ENCODE measurements around the gene RNASET2. TPM values are rescaled to one million over a fixed set of nuclear protein-coding genes. Genes with fewer than 3 reads are reported as not detected.

RNASET2 gene
- total and polyA plus RNA-seq, 10 of the 15 experiments (the other 5 are each of a cell fraction or from before 2014, with no cell fraction given): 5.5 to 225 (median 50.2) TPM

DNA sequence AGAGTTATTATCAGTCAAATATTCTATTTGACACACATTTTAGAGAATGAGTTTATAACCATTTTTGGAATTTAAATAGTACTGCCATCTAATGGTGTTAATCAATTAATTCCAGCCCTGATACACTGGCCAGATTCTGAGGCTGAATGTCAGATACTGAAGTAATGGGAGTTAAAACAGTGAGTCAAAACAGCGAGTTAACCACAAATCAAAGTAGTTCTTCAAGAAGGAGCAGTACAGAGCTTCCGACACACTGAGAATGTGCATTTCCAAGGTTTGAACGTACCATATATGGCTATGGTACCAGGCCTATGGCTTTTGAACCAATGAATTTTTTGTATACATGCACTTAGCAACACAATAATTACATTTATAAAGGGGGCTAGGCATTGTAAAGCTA, 31.6 kb upstream of the RNASET2 start:
- no peak for ATAC-seq
- WGBS (ENCODE audit: insufficient coverage, insufficient replicate concordance, low lambda C conversion rate, missing lambda C conversion rate): 78% methylated on average over 3 of the region's 3 CpGs
- intact Hi-C loops (cut with micrococcal nuclease; ENCODE audit: unreplicated experiment): loop anchor here (2.0 kb wide), 1 partner anchor 37 kb away; no protein-coding TSS in a partner anchor
- POLR2A ChIA-PET: no interaction called here
- H4K20me1 ChIP-seq (ENCODE audit: control insufficient read depth, insufficient read depth): no peaks in the 10 kb centered on the region
- H3K4me1 ChIP-seq (ENCODE audit: control insufficient read depth, insufficient read depth, low read length): no peaks in the 10 kb centered on the region; the same call in 1 of the 2 replicates
- in situ Hi-C loops (cut with MboI): no loop called here
- no TSS peak for BruUV-seq (replicated peaks)
- SMC1A ChIA-PET (ENCODE audit: uncharacterized antibody, unreplicated experiment): interaction anchor here (1.0 to 4.8 kb wide), 21 partner anchors 9 to 321 kb away, joined by 3 to 85 read pairs (median 8); partner anchors contain the start of gene RNASET2
- H3K79me2 ChIP-seq (ENCODE audit: control insufficient read depth, insufficient read depth, low read length): no peaks in the 10 kb centered on the region; the same call in 1 of the 2 replicates
- TF ChIP-seq KDM1A (IDR thresholded peaks at IDR 0.05; ENCODE audit: borderline replicate concordance) (no peak), BACH1 (IDR thresholded peaks at IDR 0.05; ENCODE audit: borderline replicate concordance) (no peak), NFYB (IDR thresholded peaks at IDR 0.05; ENCODE audit: insufficient read depth, low read depth, low read length) (no peak), SMC3 (IDR thresholded peaks at IDR 0.05; ENCODE audit: borderline replicate concordance, low read length) (no peak)
- TF ChIP-seq, protein P1, sequence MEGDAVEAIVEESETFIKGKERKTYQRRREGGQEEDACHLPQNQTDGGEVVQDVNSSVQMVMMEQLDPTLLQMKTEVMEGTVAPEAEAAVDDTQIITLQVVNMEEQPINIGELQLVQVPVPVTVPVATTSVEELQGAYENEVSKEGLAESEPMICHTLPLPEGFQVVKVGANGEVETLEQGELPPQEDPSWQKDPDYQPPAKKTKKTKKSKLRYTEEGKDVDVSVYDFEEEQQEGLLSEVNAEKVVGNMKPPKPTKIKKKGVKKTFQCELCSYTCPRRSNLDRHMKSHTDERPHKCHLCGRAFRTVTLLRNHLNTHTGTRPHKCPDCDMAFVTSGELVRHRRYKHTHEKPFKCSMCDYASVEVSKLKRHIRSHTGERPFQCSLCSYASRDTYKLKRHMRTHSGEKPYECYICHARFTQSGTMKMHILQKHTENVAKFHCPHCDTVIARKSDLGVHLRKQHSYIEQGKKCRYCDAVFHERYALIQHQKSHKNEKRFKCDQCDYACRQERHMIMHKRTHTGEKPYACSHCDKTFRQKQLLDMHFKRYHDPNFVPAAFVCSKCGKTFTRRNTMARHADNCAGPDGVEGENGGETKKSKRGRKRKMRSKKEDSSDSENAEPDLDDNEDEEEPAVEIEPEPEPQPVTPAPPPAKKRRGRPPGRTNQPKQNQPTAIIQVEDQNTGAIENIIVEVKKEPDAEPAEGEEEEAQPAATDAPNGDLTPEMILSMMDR (IDR thresholded peaks at IDR 0.05 in 2 of 3, conservative IDR thresholded peaks at IDR 0.05 in 1 of 3; ENCODE audit: control insufficient read depth in 2 of 3, extremely low read depth in 1 of 3, insufficient read depth in 1 of 3, low read depth in 3 of 3, low read length in 3 of 3): peak in 1 of 3 experiments; percentile 17; a peak in 1 of 6 replicates
- RAD21 ChIA-PET (ENCODE audit: unreplicated experiment): interaction anchor here (1.1 to 5.1 kb wide), 11 partner anchors 26 to 213 kb away, joined by 3 to 79 read pairs (median 10); partner anchors contain the start of gene RNASET2
- CTCF ChIA-PET: interaction anchor here (0.6 to 4.5 kb wide), 28 partner anchors 9 to 301 kb away, joined by 3 to 139 read pairs (median 10); partner anchors contain the start of gene RNASET2
- FAIRE-seq: no peak
- H3K4me3 ChIP-seq: no peak overlapping the region
- H3K4me2 ChIP-seq (ENCODE audit: control insufficient read depth, insufficient read depth): no peak overlapping the region
- no peak overlapping the region for H3K9ac ChIP-seq (ENCODE audit: control insufficient read depth, insufficient read depth, low read length)
- no peaks in the 10 kb centered on the region for H3K27me3 ChIP-seq (replicated peaks in 1 of 2; ENCODE audit: control insufficient read depth in 2 of 2, insufficient read depth in 2 of 2, low read length in 1 of 2)
- no peaks in the 10 kb centered on the region for H3K9me3 ChIP-seq (replicated peaks; ENCODE audit: control insufficient read depth, insufficient read depth, low read length)
- no peak for DNase-seq (ENCODE audit: low read depth, low spot score)
- no peak overlapping the region for H3K27ac ChIP-seq (ENCODE audit: control insufficient read depth, insufficient read depth)
- no peak overlapping the region for H2AFZ ChIP-seq (ENCODE audit: control insufficient read depth, low read depth, low read length)
- H3K36me3 ChIP-seq (ENCODE audit: control insufficient read depth in 2 of 2, insufficient read depth in 2 of 2, low read length in 1 of 2): peaks cover 2 to 6% of the 10 kb centered on the region in 2 experiments

Data from GM12878 (cell line).